ENCODE measurements around the gene COL15A1. TPM values are rescaled to one million over a fixed set of nuclear protein-coding genes. Genes with fewer than 3 reads are reported as not detected.
"Not testable (repeated sequence)": the region's sequence is repeated elsewhere in the genome, so short reads cannot be mapped to it uniquely, and the experiment has no call there.

COL15A1 gene
- total RNA-seq, 2 experiments from 2014 or later: 0.12 to 0.14 TPM

GRCh38 chr9:99004115-99004514, 60.4 kb downstream of the COL15A1 start:
- H3K4me3 Mint-ChIP-seq: no peak overlapping the region
- H3K9me3 Mint-ChIP-seq: no peaks in the 10 kb centered on the region
- intact Hi-C loops (cut with micrococcal nuclease): no loop called here

GRCh38 chr9:99004717-99005460, 61.2 kb downstream of the COL15A1 start:
- ChIA-PET POLR2A (no interaction called here), CTCF (interaction anchor here (0.7 to 1.0 kb wide), 2 partner anchors 8 to 136 kb away, joined by 3 to 4 read pairs; no protein-coding TSS in a partner anchor)
- no peaks in the 10 kb centered on the region for H3K27me3 Mint-ChIP-seq
- peaks cover 15% of the 10 kb centered on the region for H3K4me1 Mint-ChIP-seq (ENCODE audit: low read depth)
- DNase-seq: no peak
- no peak overlapping the region for H3K27ac Mint-ChIP-seq
- H3K4me3 Mint-ChIP-seq: no peak overlapping the region
- H3K36me3 Mint-ChIP-seq: no peaks in the 10 kb centered on the region
- H3K9me3 Mint-ChIP-seq: peaks cover under 1% of the 10 kb centered on the region
- intact Hi-C loops (cut with micrococcal nuclease): no loop called here

More at GRCh38 chr9:99004115-99004514, 60.4 kb downstream of the COL15A1 start:
- Mint-ChIP-seq H3K27ac (no peak overlapping the region), H3K27me3 (no peaks in the 10 kb centered on the region), H3K36me3 (no peaks in the 10 kb centered on the region), H3K4me1 (ENCODE audit: low read depth) (peaks cover 15% of the 10 kb centered on the region)
- ChIA-PET CTCF (interaction anchor here (0.7 to 1.0 kb wide), 2 partner anchors 9 to 137 kb away, joined by 3 to 4 read pairs; no protein-coding TSS in a partner anchor), POLR2A (no interaction called here)
- DNase-seq: no peak

GRCh38 chr9:99005651-99006050, 61.9 kb downstream of the COL15A1 start:
- Mint-ChIP-seq H3K36me3 (no peaks in the 10 kb centered on the region), H3K27ac (no peak overlapping the region), H3K4me3 (no peak overlapping the region), H3K4me1 (ENCODE audit: low read depth) (peaks cover 11% of the 10 kb centered on the region), H3K9me3 (peaks cover 7% of the 10 kb centered on the region), H3K27me3 (no peaks in the 10 kb centered on the region)
- ChIA-PET CTCF (no interaction called here), POLR2A (no interaction called here)
- no peak for DNase-seq
- intact Hi-C loops (cut with micrococcal nuclease): no loop called here

GRCh38 chr9:99006511-99006910, 62.8 kb downstream of the COL15A1 start:
- DNase-seq: no peak
- ChIA-PET CTCF (no interaction called here), POLR2A (no interaction called here)
- Mint-ChIP-seq H3K4me3 (no peak overlapping the region), H3K27me3 (no peaks in the 10 kb centered on the region), H3K27ac (no peak overlapping the region), H3K9me3 (peaks cover 12% of the 10 kb centered on the region), H3K4me1 (ENCODE audit: low read depth) (peaks cover 2% of the 10 kb centered on the region), H3K36me3 (peaks cover 4% of the 10 kb centered on the region)
- intact Hi-C loops (cut with micrococcal nuclease): no loop called here

GRCh38 chr9:99006979-99007378, 63.3 kb downstream of the COL15A1 start:
- no peak for DNase-seq
- Mint-ChIP-seq H3K4me3 (no peak overlapping the region), H3K4me1 (ENCODE audit: low read depth) (no peaks in the 10 kb centered on the region), H3K36me3 (peaks cover 4% of the 10 kb centered on the region), H3K27ac (no peak overlapping the region), H3K27me3 (no peaks in the 10 kb centered on the region), H3K9me3 (peaks cover 12% of the 10 kb centered on the region)
- CTCF ChIA-PET: no interaction called here
- POLR2A ChIA-PET: no interaction called here
- intact Hi-C loops (cut with micrococcal nuclease): no loop called here

- Mint-ChIP-seq H3K36me3 (peaks cover 7% of the 10 kb centered on the region), H3K4me3 (no peak overlapping the region), H3K9me3 (peaks cover 18% of the 10 kb centered on the region), H3K27me3 (no peaks in the 10 kb centered on the region), H3K27ac (no peak overlapping the region), H3K4me1 (ENCODE audit: low read depth) (peaks cover 4% of the 10 kb centered on the region)
- ChIA-PET CTCF (no interaction called here), POLR2A (no interaction called here)
- no peak for DNase-seq
- intact Hi-C loops (cut with micrococcal nuclease): no loop called here
These were observed 64.5 kb downstream of the COL15A1 start for GRCh38 chr9:99008203-99008602.

GRCh38 chr9:99010393-99010792, 66.7 kb downstream of the COL15A1 start:
- CTCF ChIA-PET: interaction anchor here (5.4 kb wide), 1 partner anchor 11 kb away, joined by 75 read pairs; no protein-coding TSS in a partner anchor
- Mint-ChIP-seq H3K4me1 (ENCODE audit: low read depth) (peaks cover 18% of the 10 kb centered on the region), H3K9me3 (peaks cover 18% of the 10 kb centered on the region)
- DNase-seq, H3K27ac Mint-ChIP-seq, H3K27me3 Mint-ChIP-seq, H3K36me3 Mint-ChIP-seq, POLR2A ChIA-PET, H3K4me3 Mint-ChIP-seq: not testable (repeated sequence)
- intact Hi-C loops (cut with micrococcal nuclease): loop anchor here (5.0 kb wide), 1 partner anchor 47 kb away; no protein-coding TSS in a partner anchor

- H3K27ac Mint-ChIP-seq: no peak overlapping the region
- DNase-seq: no peak
- peaks cover 18% of the 10 kb centered on the region for H3K9me3 Mint-ChIP-seq
- intact Hi-C loops (cut with micrococcal nuclease): loop anchor here (5.0 kb wide), 1 partner anchor 46 kb away; no protein-coding TSS in a partner anchor
- CTCF ChIA-PET: interaction anchor here (0.7 to 5.4 kb wide), 5 partner anchors 12 to 164 kb away, joined by 3 to 75 read pairs (median 31); no protein-coding TSS in a partner anchor
- H3K27me3 Mint-ChIP-seq: no peaks in the 10 kb centered on the region
- POLR2A ChIA-PET: interaction anchor here (0.6 kb wide), 1 partner anchor 64 kb away, joined by 3 read pairs; no protein-coding TSS in a partner anchor
- peaks cover 18% of the 10 kb centered on the region for H3K4me1 Mint-ChIP-seq (ENCODE audit: low read depth)
- H3K4me3 Mint-ChIP-seq: no peak overlapping the region
- peaks cover 7% of the 10 kb centered on the region for H3K36me3 Mint-ChIP-seq
These were observed 67.5 kb downstream of the COL15A1 start for GRCh38 chr9:99011161-99011709.

- intact Hi-C loops (cut with micrococcal nuclease): loop anchor here (2.0 to 5.0 kb wide), 2 partner anchors 20 to 44 kb away; no protein-coding TSS in a partner anchor
- Mint-ChIP-seq H3K9me3 (peaks cover 18% of the 10 kb centered on the region), H3K27ac (peak overlapping the region; percentile 55), H3K4me3 (no peak overlapping the region), H3K27me3 (no peaks in the 10 kb centered on the region), H3K4me1 (ENCODE audit: low read depth) (peaks cover 18% of the 10 kb centered on the region), H3K36me3 (peaks cover 7% of the 10 kb centered on the region)
- DNase-seq: peak; percentile 32
- POLR2A ChIA-PET: no interaction called here
- CTCF ChIA-PET: interaction anchor here (0.8 to 5.4 kb wide), 19 partner anchors 8 to 210 kb away, joined by 3 to 75 read pairs (median 4); no protein-coding TSS in a partner anchor
These were observed 69.3 kb downstream of the COL15A1 start for GRCh38 chr9:99012957-99013512.

- Mint-ChIP-seq H3K9me3 (peaks cover 18% of the 10 kb centered on the region), H3K36me3 (peaks cover 7% of the 10 kb centered on the region), H3K4me1 (ENCODE audit: low read depth) (peaks cover 18% of the 10 kb centered on the region), H3K27ac (peak overlapping the region; percentile 55), H3K4me3 (no peak overlapping the region), H3K27me3 (no peaks in the 10 kb centered on the region)
- intact Hi-C loops (cut with micrococcal nuclease): loop anchor here (2.0 to 5.0 kb wide), 2 partner anchors 21 to 44 kb away; no protein-coding TSS in a partner anchor
- CTCF ChIA-PET: interaction anchor here (0.8 to 5.4 kb wide), 19 partner anchors 9 to 211 kb away, joined by 3 to 75 read pairs (median 4); no protein-coding TSS in a partner anchor
- peak; percentile 56 for DNase-seq
- POLR2A ChIA-PET: no interaction called here
These were observed 69.8 kb downstream of the COL15A1 start for GRCh38 chr9:99013550-99013949.

- peaks cover 12% of the 10 kb centered on the region for H3K9me3 Mint-ChIP-seq
- H3K27ac Mint-ChIP-seq: no peak overlapping the region
- peaks cover 7% of the 10 kb centered on the region for H3K36me3 Mint-ChIP-seq
- DNase-seq: no peak
- intact Hi-C loops (cut with micrococcal nuclease): no loop called here
- POLR2A ChIA-PET: no interaction called here
- CTCF ChIA-PET: interaction anchor here (0.6 to 5.4 kb wide), 4 partner anchors 16 to 239 kb away, joined by 3 to 75 read pairs (median 32); no protein-coding TSS in a partner anchor
- H3K4me3 Mint-ChIP-seq: no peak overlapping the region
- no peaks in the 10 kb centered on the region for H3K27me3 Mint-ChIP-seq
- H3K4me1 Mint-ChIP-seq (ENCODE audit: low read depth): peaks cover 18% of the 10 kb centered on the region
These were observed 71.7 kb downstream of the COL15A1 start for GRCh38 chr9:99015448-99015847.

GRCh38 chr9:99015890-99016289, 72.2 kb downstream of the COL15A1 start:
- H3K27ac Mint-ChIP-seq: no peak overlapping the region
- CTCF ChIA-PET: interaction anchor here (0.6 to 2.1 kb wide), 2 partner anchors 168 to 170 kb away, joined by 3 to 9 read pairs; no protein-coding TSS in a partner anchor
- peaks cover 18% of the 10 kb centered on the region for H3K4me1 Mint-ChIP-seq (ENCODE audit: low read depth)
- H3K9me3 Mint-ChIP-seq: peaks cover 8% of the 10 kb centered on the region
- DNase-seq: no peak
- no peak overlapping the region for H3K4me3 Mint-ChIP-seq
- H3K36me3 Mint-ChIP-seq: peaks cover 5% of the 10 kb centered on the region
- H3K27me3 Mint-ChIP-seq: no peaks in the 10 kb centered on the region
- POLR2A ChIA-PET: no interaction called here
- intact Hi-C loops (cut with micrococcal nuclease): no loop called here
